ENCODE data around the gene TMEM200B. TPM values are rescaled to one million over a fixed set of nuclear protein-coding genes. Genes with fewer than 3 reads are reported as not detected.

The TMEM200B gene
- total RNA-seq, 1 donor from 2014 or later, result not detected

GRCh38 chr1:29120947-29121485 is 2.7 kb downstream of the TMEM200B start:
- H3K27ac Mint-ChIP-seq, result no peak overlapping the region

GRCh38 chr1:29120367-29120766 is 3.3 kb downstream of the TMEM200B start:
- ChIA-PET CTCF (interaction anchor here (0.8 to 1.9 kb wide), 3 partner anchors 77 to 243 kb away, joined by 4 to 7 read pairs (median 5); no protein-coding TSS in a partner anchor), POLR2A (interaction anchor here (0.6 kb wide), 1 partner anchor 11 kb away, joined by 3 read pairs; no protein-coding TSS in a partner anchor)
- no peak for DNase-seq
- H3K36me3 Mint-ChIP-seq (ENCODE audit: low read depth), result peaks cover 41% of the 10 kb centered on the region
- ATAC-seq (ENCODE audit: low read depth), result no peak
- no peak overlapping the region for H3K27ac Mint-ChIP-seq
- no peak overlapping the region for H3K4me3 Mint-ChIP-seq
- TF ChIP-seq CTCF (IDR thresholded peaks at IDR 0.05), result no peak
- intact Hi-C loops (cut with micrococcal nuclease), result no loop called here
- no peaks in the 10 kb centered on the region for H3K9me3 Mint-ChIP-seq
- peaks cover 4% of the 10 kb centered on the region for H3K27me3 Mint-ChIP-seq
- peaks cover 13% of the 10 kb centered on the region for H3K4me1 Mint-ChIP-seq

More at GRCh38 chr1:29120947-29121485, 2.7 kb downstream of the TMEM200B start:
- peak; percentile 73 for ATAC-seq (ENCODE audit: low read depth)
- H3K27me3 Mint-ChIP-seq, result peaks cover 10% of the 10 kb centered on the region
- H3K36me3 Mint-ChIP-seq (ENCODE audit: low read depth), result peaks cover 34% of the 10 kb centered on the region
- ChIA-PET CTCF (interaction anchor here (0.8 to 1.9 kb wide), 3 partner anchors 76 to 244 kb away, joined by 4 to 7 read pairs (median 5); no protein-coding TSS in a partner anchor), POLR2A (interaction anchor here (0.6 kb wide), 1 partner anchor 335 kb away, joined by 3 read pairs; no protein-coding TSS in a partner anchor)
- H3K4me1 Mint-ChIP-seq, result peaks cover 19% of the 10 kb centered on the region
- intact Hi-C loops (cut with micrococcal nuclease), result loop anchor here (1.0 kb wide), 2 partner anchors 82 to 239 kb away; no protein-coding TSS in a partner anchor
- peak; percentile 60 for DNase-seq
- no peaks in the 10 kb centered on the region for H3K9me3 Mint-ChIP-seq
- H3K4me3 Mint-ChIP-seq, result no peak overlapping the region
- no peak for TF ChIP-seq CTCF (IDR thresholded peaks at IDR 0.05)

DNA sequence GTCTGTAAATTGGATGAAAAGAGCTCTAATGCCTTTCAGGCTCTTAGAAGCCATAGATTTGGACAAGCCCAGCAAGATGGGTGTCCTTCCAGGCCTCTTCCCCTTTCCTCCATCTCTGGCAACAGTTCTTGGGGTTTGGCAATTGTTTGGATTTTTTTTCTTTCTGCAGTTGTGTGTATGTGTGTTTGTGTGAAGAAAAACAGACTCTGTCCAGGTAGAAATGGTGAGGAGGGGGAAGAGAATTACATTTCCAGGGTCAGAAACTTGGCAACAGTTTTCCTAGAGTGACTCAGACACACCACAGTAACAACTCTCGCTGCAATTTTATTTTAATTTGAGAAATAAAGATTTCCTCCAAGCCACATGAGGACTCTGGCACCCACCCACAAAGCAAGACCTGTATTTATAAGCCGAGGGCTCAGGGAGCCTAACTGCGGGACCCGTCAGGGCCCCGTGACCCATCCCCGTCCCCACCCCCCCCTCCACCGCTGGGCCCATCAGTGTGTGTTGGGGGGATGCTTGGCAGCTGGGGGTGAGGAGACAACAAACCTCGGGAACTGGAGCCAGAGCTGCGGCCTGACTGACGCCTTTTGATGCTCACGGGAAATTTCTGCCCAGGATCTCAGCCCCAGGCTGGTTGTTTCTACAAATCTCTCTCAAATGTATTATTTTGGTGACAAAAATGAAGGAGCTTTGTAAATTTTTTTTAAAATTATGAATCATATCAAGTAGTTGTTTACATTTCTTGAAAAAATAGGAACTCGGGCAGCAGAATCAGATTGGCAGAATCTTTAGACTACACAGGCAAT is 4.4 kb downstream of the TMEM200B start:
- Mint-ChIP-seq H3K4me1 (peaks cover 13% of the 10 kb centered on the region), H3K9me3 (no peaks in the 10 kb centered on the region), H3K27ac (no peak overlapping the region), H3K36me3 (ENCODE audit: low read depth) (peaks cover 46% of the 10 kb centered on the region), H3K27me3 (no peaks in the 10 kb centered on the region), H3K4me3 (no peak overlapping the region)
- intact Hi-C loops (cut with micrococcal nuclease), result no loop called here
- no peak for TF ChIP-seq CTCF (IDR thresholded peaks at IDR 0.05)
- CTCF ChIA-PET, result interaction anchor here (1.0 to 1.9 kb wide), 2 partner anchors 83 to 237 kb away, joined by 3 to 7 read pairs; no protein-coding TSS in a partner anchor
- ATAC-seq (ENCODE audit: low read depth) (no peak), DNase-seq (no peak)
- POLR2A ChIA-PET, result no interaction called here

DNA sequence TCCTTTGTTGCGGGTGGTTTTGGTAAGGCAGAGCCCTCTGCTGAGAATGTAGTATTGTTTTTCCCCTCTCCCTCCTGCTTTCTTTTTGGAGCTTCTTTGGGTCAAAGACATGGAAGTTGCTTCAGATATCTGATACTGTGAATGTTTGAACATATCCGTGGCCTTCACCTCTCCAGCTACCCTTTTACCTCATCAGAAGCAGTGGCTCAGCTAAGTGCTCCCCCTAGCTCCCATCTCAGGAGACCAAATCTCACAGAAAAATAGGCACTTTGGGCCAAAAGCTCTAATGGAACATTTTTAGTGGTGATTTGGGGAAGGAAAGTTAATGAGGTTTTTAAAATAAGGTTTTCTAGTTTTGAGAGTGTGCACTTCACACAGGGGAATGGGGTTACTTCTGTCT is 6.3 kb downstream of the TMEM200B start:
- POLR2A ChIA-PET, result no interaction called here
- intact Hi-C loops (cut with micrococcal nuclease), result no loop called here
- no peak for ATAC-seq (ENCODE audit: low read depth)
- Mint-ChIP-seq H3K36me3 (ENCODE audit: low read depth) (peaks cover 65% of the 10 kb centered on the region), H3K4me3 (no peak overlapping the region), H3K9me3 (no peaks in the 10 kb centered on the region), H3K4me1 (peaks cover 5% of the 10 kb centered on the region), H3K27me3 (no peaks in the 10 kb centered on the region), H3K27ac (no peak overlapping the region)
- no peak for DNase-seq
- CTCF ChIA-PET, result interaction anchor here (1.1 kb wide), 1 partner anchor 236 kb away, joined by 3 read pairs; no protein-coding TSS in a partner anchor
- no peak for TF ChIP-seq CTCF (IDR thresholded peaks at IDR 0.05)

- POLR2A ChIA-PET, result no interaction called here
- no peaks in the 10 kb centered on the region for H3K27me3 Mint-ChIP-seq
- DNase-seq, result no peak
- no peaks in the 10 kb centered on the region for H3K9me3 Mint-ChIP-seq
- CTCF ChIA-PET, result no interaction called here
- H3K4me3 Mint-ChIP-seq, result no peak overlapping the region
- ATAC-seq (ENCODE audit: low read depth), result no peak
- no peaks in the 10 kb centered on the region for H3K4me1 Mint-ChIP-seq
- H3K36me3 Mint-ChIP-seq (ENCODE audit: low read depth), result peaks cover 77% of the 10 kb centered on the region
- TF ChIP-seq CTCF (IDR thresholded peaks at IDR 0.05), result no peak
- intact Hi-C loops (cut with micrococcal nuclease), result no loop called here
- H3K27ac Mint-ChIP-seq, result no peak overlapping the region
Measured at GRCh38 chr1:29114654-29115053, 9.0 kb downstream of the TMEM200B start.

Data from activated B cell treated with CpG ODN at 0.5 μM for 24 hours (primary cell).